ENCODE data around the gene POLR1A. TPM values are rescaled to one million over a fixed set of nuclear protein-coding genes. Genes with fewer than 3 reads are reported as not detected.

Gene POLR1A
- total RNA-seq, 1 donor from 2014 or later, result 23.8 TPM

DNA sequence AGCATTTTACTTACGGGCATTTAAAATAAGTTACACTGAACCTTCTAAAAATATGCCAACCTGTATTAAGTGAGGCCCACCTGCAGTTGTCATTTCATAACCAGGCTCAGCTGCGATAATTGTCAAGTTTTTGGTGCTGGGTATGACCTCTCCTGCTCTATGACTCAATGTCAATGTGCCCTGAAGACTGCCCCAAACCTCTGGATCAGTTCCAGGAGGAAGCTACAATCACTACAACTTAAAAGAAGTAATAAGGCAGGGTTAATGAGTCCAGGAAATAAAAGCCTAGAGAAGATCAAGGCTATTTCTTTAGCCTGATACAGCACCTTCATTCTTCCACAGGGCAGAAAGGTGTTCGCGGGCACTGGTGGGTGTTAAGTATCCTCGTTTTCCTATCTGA is 22.9 kb downstream of the POLR1A start:
- H4K20me1 ChIP-seq (ENCODE audit: low read depth), result no peaks in the 10 kb centered on the region
- H3K36me3 Mint-ChIP-seq, result peaks cover 5% of the 10 kb centered on the region
- H3K4me3 Mint-ChIP-seq, result no peak overlapping the region
- no peaks in the 10 kb centered on the region for H3K79me2 ChIP-seq (ENCODE audit: low read depth)
- H3K27me3 ChIP-seq, result no peaks in the 10 kb centered on the region
- no peak overlapping the region for H3K4me2 ChIP-seq
- no peak overlapping the region for H2AFZ ChIP-seq (replicated peaks)
- no peaks in the 10 kb centered on the region for H3K9me3 ChIP-seq (ENCODE audit: low read depth)
- H3K9ac ChIP-seq, result no peak overlapping the region
- no peaks in the 10 kb centered on the region for H3K9me3 Mint-ChIP-seq
- H3K4me3 ChIP-seq, result no peak overlapping the region
- no peaks in the 10 kb centered on the region for H3K4me1 ChIP-seq
- no peak overlapping the region for H3K27ac ChIP-seq
- H3K36me3 ChIP-seq, result peaks cover 10% of the 10 kb centered on the region
- DNase-seq (ENCODE audit: low spot score), result no peak
- no peaks in the 10 kb centered on the region for H3K4me1 Mint-ChIP-seq
- TF ChIP-seq, protein P1, sequence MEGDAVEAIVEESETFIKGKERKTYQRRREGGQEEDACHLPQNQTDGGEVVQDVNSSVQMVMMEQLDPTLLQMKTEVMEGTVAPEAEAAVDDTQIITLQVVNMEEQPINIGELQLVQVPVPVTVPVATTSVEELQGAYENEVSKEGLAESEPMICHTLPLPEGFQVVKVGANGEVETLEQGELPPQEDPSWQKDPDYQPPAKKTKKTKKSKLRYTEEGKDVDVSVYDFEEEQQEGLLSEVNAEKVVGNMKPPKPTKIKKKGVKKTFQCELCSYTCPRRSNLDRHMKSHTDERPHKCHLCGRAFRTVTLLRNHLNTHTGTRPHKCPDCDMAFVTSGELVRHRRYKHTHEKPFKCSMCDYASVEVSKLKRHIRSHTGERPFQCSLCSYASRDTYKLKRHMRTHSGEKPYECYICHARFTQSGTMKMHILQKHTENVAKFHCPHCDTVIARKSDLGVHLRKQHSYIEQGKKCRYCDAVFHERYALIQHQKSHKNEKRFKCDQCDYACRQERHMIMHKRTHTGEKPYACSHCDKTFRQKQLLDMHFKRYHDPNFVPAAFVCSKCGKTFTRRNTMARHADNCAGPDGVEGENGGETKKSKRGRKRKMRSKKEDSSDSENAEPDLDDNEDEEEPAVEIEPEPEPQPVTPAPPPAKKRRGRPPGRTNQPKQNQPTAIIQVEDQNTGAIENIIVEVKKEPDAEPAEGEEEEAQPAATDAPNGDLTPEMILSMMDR (IDR thresholded peaks at IDR 0.05), result no peak
- TF ChIP-seq EZH2phosphoT487 (IDR thresholded peaks at IDR 0.05), result no peak
- TF ChIP-seq EZH2 (IDR thresholded peaks at IDR 0.05), result no peak
- H3F3A ChIP-seq (ENCODE audit: low read depth), result no peaks in the 10 kb centered on the region
- H3K27me3 Mint-ChIP-seq (ENCODE audit: insufficient read depth, low read depth), result no peaks in the 10 kb centered on the region
- H3K27ac Mint-ChIP-seq, result no peak overlapping the region

DNA sequence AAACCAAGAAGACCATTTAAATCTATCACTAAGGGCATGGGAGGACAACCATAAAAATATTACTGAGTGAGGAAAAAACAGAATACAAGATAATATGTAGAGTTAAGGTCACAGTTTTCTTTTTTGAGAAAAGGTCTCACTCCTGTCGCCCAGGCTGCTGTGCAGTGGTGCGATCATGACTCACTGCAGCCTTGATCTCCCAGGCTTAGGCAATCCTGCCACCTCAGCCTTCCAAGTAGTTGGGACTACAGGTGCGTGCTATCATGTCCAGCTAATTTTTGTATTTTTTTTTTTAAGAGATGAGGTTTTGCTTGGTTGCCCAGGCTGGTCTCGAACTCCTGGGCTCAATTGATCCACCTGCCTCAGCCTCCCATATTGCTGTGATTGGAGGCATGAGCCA is 24.0 kb downstream of the POLR1A start:
- Histone ChIP-seq H3K27ac (no peak overlapping the region), H3K9me3 (ENCODE audit: low read depth) (no peaks in the 10 kb centered on the region), H3K4me1 (no peaks in the 10 kb centered on the region), H3K27me3 (no peaks in the 10 kb centered on the region), H3K4me2 (no peak overlapping the region), H3F3A (ENCODE audit: low read depth) (no peaks in the 10 kb centered on the region), H3K79me2 (ENCODE audit: low read depth) (no peaks in the 10 kb centered on the region), H3K4me3 (no peak overlapping the region), H3K9ac (no peak overlapping the region), H2AFZ (replicated peaks) (no peak overlapping the region), H3K36me3 (peaks cover 4% of the 10 kb centered on the region), H4K20me1 (ENCODE audit: low read depth) (no peaks in the 10 kb centered on the region)
- TF ChIP-seq, protein P1 (IDR thresholded peaks at IDR 0.05), result no peak
- TF ChIP-seq EZH2 (IDR thresholded peaks at IDR 0.05) (no peak), EZH2phosphoT487 (IDR thresholded peaks at IDR 0.05) (no peak)
- Mint-ChIP-seq H3K4me1 (no peaks in the 10 kb centered on the region), H3K27me3 (ENCODE audit: insufficient read depth, low read depth) (no peaks in the 10 kb centered on the region), H3K9me3 (no peaks in the 10 kb centered on the region), H3K36me3 (peaks cover 4% of the 10 kb centered on the region), H3K4me3 (no peak overlapping the region), H3K27ac (no peak overlapping the region)
- no peak for DNase-seq (ENCODE audit: low spot score)

DNA sequence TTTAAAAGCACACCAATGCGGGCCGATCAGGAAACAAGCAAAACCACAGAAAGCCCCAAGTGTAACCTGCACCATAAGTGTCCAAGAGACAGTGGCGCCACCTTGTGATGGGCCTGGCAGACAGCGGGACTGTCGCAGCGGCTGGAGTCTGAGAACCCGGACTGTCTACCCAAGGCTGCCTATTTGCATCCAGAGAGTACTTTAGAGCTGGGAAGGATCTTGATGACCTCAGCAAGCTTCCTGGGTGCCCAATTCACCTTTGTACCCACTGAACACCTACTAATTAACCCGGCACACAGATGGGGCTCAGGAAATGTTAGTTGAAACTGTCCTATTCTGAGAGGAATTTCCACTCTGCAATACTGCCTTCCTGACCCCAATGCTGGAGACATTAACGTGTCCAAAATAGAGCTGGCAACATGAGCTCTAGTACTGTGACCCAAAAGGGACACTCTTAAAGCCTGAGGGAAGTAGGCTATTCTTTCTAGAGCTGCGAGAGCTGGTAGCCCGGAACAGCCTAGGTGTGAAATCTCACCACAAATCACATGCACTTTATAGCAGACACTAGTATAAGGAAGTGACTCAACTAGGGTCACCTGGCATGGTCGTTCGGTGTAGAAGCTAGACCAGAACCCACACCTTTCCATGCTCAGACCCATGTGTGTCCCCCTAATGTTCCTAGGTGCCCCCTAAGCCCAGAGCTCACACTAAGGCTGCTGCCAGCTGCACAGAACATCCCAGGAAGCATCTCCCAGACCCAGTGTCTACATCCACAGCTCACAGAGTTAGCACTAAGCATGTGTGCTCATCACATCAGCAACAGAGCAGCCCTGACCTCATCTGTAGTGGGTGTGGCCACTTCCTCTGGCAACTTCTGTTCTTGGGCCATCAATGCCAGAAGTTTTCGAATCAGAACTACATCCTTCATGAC is 25.4 kb downstream of the POLR1A start:
- Mint-ChIP-seq H3K9me3 (no peaks in the 10 kb centered on the region), H3K4me3 (no peak overlapping the region), H3K27ac (no peak overlapping the region), H3K4me1 (no peaks in the 10 kb centered on the region), H3K36me3 (peaks cover 4% of the 10 kb centered on the region), H3K27me3 (ENCODE audit: insufficient read depth, low read depth) (no peaks in the 10 kb centered on the region)
- Histone ChIP-seq H3K9ac (no peak overlapping the region), H3F3A (ENCODE audit: low read depth) (no peaks in the 10 kb centered on the region), H2AFZ (replicated peaks) (no peak overlapping the region), H3K4me1 (no peaks in the 10 kb centered on the region), H3K27ac (no peak overlapping the region), H4K20me1 (ENCODE audit: low read depth) (no peaks in the 10 kb centered on the region), H3K36me3 (no peaks in the 10 kb centered on the region), H3K4me3 (no peak overlapping the region), H3K27me3 (no peaks in the 10 kb centered on the region), H3K4me2 (no peak overlapping the region), H3K9me3 (ENCODE audit: low read depth) (no peaks in the 10 kb centered on the region), H3K79me2 (ENCODE audit: low read depth) (no peaks in the 10 kb centered on the region)
- peak; percentile 81 for DNase-seq (ENCODE audit: low spot score)
- no peak for TF ChIP-seq EZH2phosphoT487 (IDR thresholded peaks at IDR 0.05)
- no peak for TF ChIP-seq EZH2 (IDR thresholded peaks at IDR 0.05)
- TF ChIP-seq, protein P1 (IDR thresholded peaks at IDR 0.05), result peak; percentile 85
